ENCODE results near the gene UBE2S. TPM values are rescaled to one million over a fixed set of nuclear protein-coding genes. Genes with fewer than 3 reads are reported as not detected.

The UBE2S gene
- total RNA-seq, 1 experiment from 2014 or later, result 393 TPM

- Histone ChIP-seq H3K18ac (ENCODE audit: insufficient read length, low read depth, low read length) (no peak overlapping the region), H3K56ac (ENCODE audit: insufficient read length, low read depth, low read length) (no peak overlapping the region), H2BK15ac (ENCODE audit: low read depth, low read length) (no peak overlapping the region), H3K79me1 (ENCODE audit: insufficient read depth, low read depth, low read length, poor library complexity, severe bottlenecking) (no peaks in the 10 kb centered on the region), H2BK5ac (ENCODE audit: insufficient read length, low read length) (no peak overlapping the region), H2BK20ac (ENCODE audit: low read depth, low read length, poor library complexity, severe bottlenecking) (no peak overlapping the region), H3K4me2 (ENCODE audit: insufficient read depth, insufficient read length, low read length) (no peak overlapping the region), H3K9ac (ENCODE audit: extremely low read depth, insufficient read length, low read length) (no peak overlapping the region), H4K91ac (ENCODE audit: insufficient read length, low read depth, low read length) (no peak overlapping the region), H4K8ac (replicated peaks; ENCODE audit: insufficient read length, low read depth, low read length) (no peak overlapping the region), H3K27ac (ENCODE audit: insufficient read length, low read depth, low read length) (no peak overlapping the region), H3K4ac (ENCODE audit: low read depth, low read length) (no peak overlapping the region), H3K23me2 (ENCODE audit: insufficient read length, low read depth, low read length, poor library complexity, severe bottlenecking) (peaks cover 16% of the 10 kb centered on the region), H3K9me3 (ENCODE audit: control insufficient read depth, low read depth, low read length) (no peaks in the 10 kb centered on the region), H3K4me1 (ENCODE audit: insufficient read depth, low read length) (0 out of 2 replicates have a peak, but pooled peaks cover 2% of the 10 kb centered on the region), H3K14ac (ENCODE audit: insufficient read depth, low read length) (no peak overlapping the region), H3K27me3 (ENCODE audit: insufficient read depth, low read length) (peaks cover 5% of the 10 kb centered on the region; the same call in 1 of the 2 replicates), H2AK5ac (ENCODE audit: insufficient read length, low read length) (no peak overlapping the region), H3T11ph (ENCODE audit: low read length) (no peak overlapping the region), H3K79me2 (ENCODE audit: insufficient read depth, low read length) (no peaks in the 10 kb centered on the region), H3K23ac (ENCODE audit: insufficient read length, low read depth, low read length) (no peak overlapping the region), H4K5ac (ENCODE audit: insufficient read length, low read depth, low read length) (no peak overlapping the region), H4K20me1 (ENCODE audit: control insufficient read depth, insufficient read depth, insufficient read length) (no peaks in the 10 kb centered on the region), H2BK120ac (ENCODE audit: low read depth, low read length, poor library complexity, severe bottlenecking) (no peak overlapping the region), H2AFZ (ENCODE audit: low read length) (no peak overlapping the region), H2BK12ac (ENCODE audit: insufficient read length, low read depth, low read length) (no peak overlapping the region)
- H3K4me3 Mint-ChIP-seq, result no peak overlapping the region
- no peaks in the 10 kb centered on the region for H3K36me3 Mint-ChIP-seq (ENCODE audit: insufficient read depth in 1 of 3, low read depth in 3 of 3)
- peaks cover 54% of the 10 kb centered on the region for H3K27me3 Mint-ChIP-seq (ENCODE audit: low read depth)
- peak; percentile 88 for DNase-seq
- WGBS (ENCODE audit: extremely low coverage, insufficient read length, low lambda C conversion rate), result no CpG with 5 or more reads among the region's 17 CpGs
- 0 out of 3 replicates have a peak, but pooled peaks have one; percentile 10 for TF ChIP-seq CTCF (conservative IDR thresholded peaks at IDR 0.05)
- peaks cover 0 to 5% of the 10 kb centered on the region in 2 experiments; a peak in 1 of 5 replicates for H3K9me3 Mint-ChIP-seq
- H3K4me1 Mint-ChIP-seq, result peaks cover 11 to 19% of the 10 kb centered on the region in 2 experiments
- no peak overlapping the region for H3K27ac Mint-ChIP-seq
These were observed 29.8 kb upstream of the UBE2S start for GRCh38 chr19:55437410-55437809.
